Activated CD4-positive, CD25-positive, alpha-beta regulatory T cell (primary cell): ENCODE data around the gene GRIPAP1.
A peak's percentile ranks its signal among the peaks of the same experiment; 100 is the strongest.

Source experiments
- DNase-seq, 4 experiments: peaks; one replicate each; lab custom pipeline; 2025; lab: John Stamatoyannopoulos, UW

Gene GRIPAP1, protein sequence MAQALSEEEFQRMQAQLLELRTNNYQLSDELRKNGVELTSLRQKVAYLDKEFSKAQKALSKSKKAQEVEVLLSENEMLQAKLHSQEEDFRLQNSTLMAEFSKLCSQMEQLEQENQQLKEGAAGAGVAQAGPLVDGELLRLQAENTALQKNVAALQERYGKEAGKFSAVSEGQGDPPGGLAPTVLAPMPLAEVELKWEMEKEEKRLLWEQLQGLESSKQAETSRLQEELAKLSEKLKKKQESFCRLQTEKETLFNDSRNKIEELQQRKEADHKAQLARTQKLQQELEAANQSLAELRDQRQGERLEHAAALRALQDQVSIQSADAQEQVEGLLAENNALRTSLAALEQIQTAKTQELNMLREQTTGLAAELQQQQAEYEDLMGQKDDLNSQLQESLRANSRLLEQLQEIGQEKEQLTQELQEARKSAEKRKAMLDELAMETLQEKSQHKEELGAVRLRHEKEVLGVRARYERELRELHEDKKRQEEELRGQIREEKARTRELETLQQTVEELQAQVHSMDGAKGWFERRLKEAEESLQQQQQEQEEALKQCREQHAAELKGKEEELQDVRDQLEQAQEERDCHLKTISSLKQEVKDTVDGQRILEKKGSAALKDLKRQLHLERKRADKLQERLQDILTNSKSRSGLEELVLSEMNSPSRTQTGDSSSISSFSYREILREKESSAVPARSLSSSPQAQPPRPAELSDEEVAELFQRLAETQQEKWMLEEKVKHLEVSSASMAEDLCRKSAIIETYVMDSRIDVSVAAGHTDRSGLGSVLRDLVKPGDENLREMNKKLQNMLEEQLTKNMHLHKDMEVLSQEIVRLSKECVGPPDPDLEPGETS

DNA sequence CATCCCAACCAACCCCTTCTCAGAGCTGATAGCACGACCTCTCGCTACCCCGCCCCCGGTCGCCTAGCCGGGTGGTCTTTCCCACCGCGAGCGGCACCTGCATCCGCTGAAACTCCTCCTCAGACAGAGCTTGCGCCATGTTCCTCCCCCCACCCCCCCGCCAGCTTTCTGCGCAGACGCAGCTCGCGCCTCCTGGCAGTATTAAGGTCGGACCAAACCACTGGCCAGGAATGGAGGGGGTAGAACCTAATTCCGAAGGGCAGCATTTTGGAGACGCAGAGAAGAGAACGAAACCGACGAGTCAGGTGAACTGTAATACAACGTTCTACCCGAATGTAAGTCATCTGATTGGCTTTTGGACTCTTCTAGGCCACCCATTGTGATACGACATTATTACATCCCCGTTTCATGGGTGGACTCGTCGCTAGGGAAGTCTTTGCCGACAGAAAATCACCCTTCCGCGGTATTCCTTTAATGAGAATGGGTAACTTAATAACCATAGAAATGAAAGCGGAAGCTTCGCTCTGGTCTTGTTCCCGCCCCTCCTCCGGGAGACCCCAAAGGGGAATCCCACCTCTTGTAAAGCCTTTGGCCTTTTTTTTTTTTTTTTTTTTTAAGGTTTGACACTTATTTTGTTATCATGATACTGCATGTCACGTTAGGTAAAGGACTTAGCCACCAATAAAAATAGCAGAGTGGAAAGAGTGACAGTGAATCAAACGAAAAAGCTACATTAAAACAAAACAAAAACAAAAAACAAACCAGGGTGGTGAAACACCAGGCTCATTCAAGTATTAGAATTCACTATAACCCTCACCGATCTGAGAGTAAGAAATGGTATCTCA lies at the start of gene GRIPAP1:
TSS of gene GRIPAP1 (minus strand) at position 174 of the 845 bp plus-strand sequence. CDS start at position 139, 35 bp downstream.
- peak; percentile 45 to 67 (median 60) for DNase-seq

GRCh38 chrX:49043987-49044281 lies 41.9 kb upstream of the GRIPAP1 start:
- no peak for DNase-seq

- peak; percentile 77 to 89 (median 87) for DNase-seq
Measured at GRCh38 chrX:49043220-49043986, 41.3 kb upstream of the GRIPAP1 start, which contains the start of gene TFE3. TSS of gene TFE3 (minus strand) at chrX:49043357. CDS start at chrX:49043226, 131 bp downstream.

- no peak for DNase-seq
Measured at GRCh38 chrX:49042581-49043219, 40.6 kb upstream of the GRIPAP1 start.

DNA sequence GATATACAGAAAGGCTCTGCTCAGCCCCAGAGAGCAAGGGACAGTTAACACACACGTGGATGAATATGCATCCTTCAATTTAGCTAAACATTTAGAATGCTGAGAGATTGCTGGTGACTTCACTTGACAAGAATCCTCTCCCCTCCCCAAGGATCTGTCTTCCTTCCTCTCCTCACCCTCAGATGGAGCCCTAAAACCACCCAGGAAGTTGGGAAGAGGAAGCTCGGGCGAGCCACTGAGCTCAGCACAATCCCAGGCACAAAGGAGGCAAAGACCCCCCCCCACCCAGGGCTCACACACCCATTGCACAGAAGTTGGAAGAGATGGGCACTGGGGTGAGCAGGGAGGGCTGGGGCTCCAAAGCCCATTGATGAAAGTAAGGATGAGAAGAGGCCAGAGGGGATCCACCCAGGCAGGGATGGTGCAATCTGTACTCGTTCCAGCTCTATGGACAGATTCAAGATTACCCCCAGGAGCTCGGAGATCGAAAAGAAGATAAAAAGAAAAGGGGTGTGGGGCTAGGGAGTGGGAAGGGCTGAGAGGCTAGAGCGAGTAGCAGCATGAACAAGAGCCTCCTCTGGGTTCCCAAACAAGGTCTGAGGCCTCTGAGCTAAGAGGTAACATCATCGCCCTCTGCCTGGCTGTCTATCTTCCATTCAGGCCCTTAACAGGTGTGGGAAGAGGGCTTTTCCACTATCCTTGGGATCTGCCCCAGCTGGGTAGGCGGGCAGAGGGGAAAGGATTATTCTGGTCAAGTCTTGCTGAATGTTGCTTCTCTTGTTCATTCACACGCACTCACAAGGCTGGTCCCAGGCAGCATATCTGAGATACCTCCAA lies 39.9 kb upstream of the GRIPAP1 start:
- DNase-seq, result no peak

GRCh38 chrX:49040376-49040955 lies 38.4 kb upstream of the GRIPAP1 start:
- no peak for DNase-seq

DNA sequence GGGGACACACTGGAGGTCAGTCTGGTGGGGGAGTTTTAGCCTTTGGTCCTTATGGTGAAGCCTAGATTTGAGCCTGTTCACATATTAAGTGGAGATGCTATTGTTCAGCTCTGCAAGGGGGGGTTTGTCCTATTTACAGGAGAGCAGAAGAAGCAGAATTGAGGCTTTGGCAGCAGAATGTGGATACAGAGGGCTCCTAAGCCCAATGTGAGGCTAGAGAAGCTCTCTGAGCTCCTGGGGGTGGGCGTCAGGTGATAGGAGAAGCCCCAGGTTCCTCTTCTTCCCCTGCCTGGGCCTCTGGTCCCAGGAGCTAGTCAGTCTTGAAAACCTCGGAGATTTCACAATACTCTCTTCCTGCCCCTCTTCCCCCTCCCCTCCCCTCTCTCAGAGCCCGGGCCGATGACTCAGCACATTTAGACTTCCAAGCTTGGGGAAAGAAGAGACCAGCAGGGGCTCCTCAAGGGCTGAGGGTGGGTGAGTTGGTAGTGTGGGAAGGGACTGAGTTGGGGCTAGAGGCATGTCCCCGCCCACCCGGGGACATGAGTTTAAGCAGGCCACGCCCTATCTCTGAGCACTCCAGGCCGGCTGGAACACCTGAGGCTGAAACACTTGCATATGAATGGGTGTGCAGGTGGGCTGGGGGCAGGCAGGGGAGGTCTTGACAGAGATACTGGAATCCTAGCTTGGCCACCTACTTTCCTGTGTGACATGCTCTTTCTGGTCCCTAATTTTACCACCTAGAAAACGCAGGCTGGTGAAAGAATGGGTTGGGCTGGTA lies 37.7 kb upstream of the GRIPAP1 start:
- DNase-seq, result no peak

- DNase-seq, result no peak
Measured at GRCh38 chrX:49037883-49038475, 35.9 kb upstream of the GRIPAP1 start.

GRCh38 chrX:49030283-49030682 lies 28.2 kb upstream of the GRIPAP1 start:
- DNase-seq, result no peak

DNA sequence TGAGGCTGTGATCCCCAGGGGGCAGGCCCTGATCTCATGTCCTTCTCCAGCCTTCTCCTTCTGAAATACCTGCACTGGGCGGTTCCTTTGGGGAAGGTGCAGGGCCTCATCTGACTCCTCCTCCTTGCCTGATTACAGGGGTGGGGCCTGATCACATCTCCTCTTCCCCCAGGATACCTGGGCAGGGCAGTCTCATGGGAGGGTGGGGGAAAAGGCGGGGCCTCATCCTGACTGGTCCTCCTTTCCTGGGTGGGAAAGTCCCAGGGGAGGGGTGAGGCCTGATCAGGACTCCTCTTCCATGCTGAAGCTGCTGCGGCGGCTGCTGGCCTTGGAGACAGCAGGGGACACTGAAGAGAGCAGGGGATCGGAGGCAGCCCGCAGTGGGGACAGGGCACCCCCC lies 27.8 kb upstream of the GRIPAP1 start:
- no peak for DNase-seq

- DNase-seq, result no peak
Measured at GRCh38 chrX:49019599-49020249, 17.7 kb upstream of the GRIPAP1 start.

- DNase-seq, result no peak
Measured at GRCh38 chrX:49019050-49019449, 17.0 kb upstream of the GRIPAP1 start.

GRCh38 chrX:49003696-49004095 lies 1.6 kb upstream of the GRIPAP1 start:
- DNase-seq, result no peak

DNA sequence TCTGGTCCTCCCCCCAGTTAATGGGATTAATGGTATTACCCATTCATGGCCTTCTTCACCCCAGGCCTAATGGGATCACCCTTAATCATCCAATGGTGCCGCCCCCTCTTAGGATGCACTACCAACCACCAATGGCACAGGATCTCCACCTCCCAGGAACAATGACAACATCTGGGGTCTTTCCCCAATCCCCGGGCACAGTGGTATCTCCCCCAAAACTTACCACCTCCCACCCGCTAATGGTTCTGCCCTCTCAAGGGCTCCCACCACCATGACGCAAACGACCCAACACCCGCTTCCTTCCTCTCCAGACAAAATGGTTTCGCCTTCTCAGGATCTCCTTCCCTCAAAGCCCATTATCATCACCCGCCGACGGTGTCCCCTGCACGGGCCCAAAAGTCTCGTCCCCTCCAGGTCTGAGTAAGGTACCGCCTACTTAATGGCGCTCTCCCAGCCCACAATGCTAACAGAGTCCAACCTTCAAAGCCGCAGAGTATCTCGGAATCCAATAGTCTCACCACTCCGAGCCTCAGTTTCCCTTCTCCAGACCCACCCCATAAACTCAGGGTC lies 458 bp downstream of the GRIPAP1 start:
- DNase-seq, result no peak

DNA sequence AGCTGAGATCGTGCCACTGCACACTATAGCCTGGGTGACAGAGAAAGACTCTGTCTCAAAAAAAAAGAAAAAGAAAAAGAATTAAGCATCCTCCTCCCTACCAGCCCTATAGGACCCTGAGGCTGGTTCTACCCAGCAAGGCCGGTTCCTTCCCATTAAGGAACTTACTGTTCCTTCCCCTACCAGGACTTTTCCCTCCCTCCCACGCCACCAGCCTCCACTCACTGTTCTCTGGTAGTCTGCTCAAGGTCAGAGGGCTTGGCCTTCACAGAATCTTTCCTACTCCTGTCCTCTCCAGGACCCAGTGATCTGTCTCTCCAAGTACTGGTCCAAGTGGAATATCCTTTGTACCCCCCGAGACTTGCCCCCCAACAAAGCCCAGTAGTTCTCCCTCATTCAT lies 1.4 kb downstream of the GRIPAP1 start:
- no peak for DNase-seq

DNA sequence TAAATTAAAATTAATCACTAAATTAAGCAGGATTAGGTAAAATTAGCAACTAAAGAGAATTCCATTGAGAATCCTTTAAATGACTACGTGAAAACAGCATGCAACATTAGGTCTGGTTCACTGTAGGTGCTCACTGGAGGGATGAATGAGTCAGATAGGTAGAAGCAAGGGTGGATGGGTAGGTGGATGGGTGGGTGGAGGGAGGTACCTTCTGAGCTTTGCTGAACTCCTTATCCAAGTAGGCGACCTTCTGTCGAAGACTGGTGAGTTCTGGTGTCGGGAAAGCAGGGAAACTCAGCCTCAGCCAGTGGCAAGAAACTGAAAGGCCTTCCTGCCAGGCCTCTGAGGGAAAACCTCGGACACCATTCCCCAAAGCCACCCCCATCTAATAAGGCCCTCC lies 3.0 kb downstream of the GRIPAP1 start:
- no peak for DNase-seq

- DNase-seq, result no peak
Measured at GRCh38 chrX:48998391-48998790, 3.7 kb downstream of the GRIPAP1 start.

DNA sequence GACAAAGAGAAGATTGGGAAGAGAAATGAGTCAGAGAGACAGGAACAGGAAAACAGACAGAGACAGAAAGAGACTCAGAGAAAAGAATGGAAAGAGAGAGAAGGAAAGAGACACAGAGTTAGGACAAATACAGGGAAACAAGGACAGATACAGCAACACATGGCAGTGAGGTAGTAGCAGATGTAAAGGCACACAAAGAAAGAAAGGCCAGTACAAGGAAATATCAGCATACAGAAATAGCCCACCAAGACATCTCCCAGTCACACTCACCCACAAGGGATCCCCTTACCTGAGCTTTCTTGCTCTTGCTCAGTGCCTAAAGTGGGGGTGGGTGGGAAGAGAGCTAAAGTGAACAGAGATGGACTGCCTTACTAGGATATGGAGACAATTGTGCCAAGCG lies 4.2 kb downstream of the GRIPAP1 start:
- no peak for DNase-seq
